ENCODE results near the gene HTRA1. TPM values are rescaled to one million over a fixed set of nuclear protein-coding genes. Genes with fewer than 3 reads are reported as not detected.

The HTRA1 gene
- polyA plus RNA-seq, 3 donors, result 206 to 214 (median 207) TPM

DNA sequence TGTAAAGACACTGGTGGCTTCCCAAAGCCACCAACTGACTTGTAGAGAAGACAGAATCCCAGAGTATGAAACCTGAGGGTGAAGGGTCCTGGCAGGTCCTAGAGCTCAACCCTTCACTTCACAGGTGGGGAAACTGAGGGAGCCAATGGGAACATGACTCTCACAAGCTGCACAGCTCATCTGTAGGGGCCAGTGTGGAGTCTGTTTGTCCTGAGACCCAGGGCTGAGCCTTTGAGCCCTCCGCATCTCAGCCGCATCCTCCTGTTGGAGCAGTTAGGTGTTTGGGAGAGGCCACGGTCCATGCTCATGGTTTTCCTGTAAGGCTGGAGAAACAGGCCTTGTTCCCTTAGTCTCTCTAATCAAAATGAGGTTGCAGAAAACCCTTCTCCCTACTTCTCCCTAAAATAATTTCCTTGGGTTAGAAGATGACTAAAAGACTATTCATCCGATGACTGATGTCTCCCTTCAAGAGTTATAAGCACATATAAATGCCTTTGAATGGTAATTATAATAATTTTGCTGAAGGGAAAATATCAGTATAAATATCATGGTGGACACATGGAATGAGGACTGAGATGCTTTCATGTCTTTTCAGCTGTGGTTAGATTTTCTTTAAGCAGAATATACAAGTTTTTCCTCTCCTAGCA, 10.3 kb downstream of the HTRA1 start:
- no peak for DNase-seq (ENCODE audit: low read depth in 3 of 3, low spot score in 2 of 3)

DNA sequence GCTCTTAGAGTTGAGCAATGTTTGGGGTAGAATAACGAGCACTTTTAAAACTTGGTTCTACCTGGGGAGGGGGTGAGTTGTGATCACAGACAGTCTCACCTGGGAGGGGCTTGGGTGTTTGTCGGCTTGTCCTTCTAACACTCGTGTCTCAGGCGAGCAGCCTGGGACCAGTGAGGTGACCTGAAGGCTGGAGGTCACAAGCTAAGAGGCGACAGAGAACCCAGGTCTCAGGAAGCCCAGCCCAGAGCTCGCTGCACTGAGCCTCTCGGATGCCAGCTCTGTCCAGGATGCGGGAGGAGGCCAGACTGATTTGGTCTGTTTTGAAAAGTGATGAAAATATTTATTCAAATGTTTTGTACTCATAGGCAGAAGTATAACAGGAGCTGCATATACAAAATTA, 11.8 kb downstream of the HTRA1 start:
- DNase-seq (ENCODE audit: low read depth in 3 of 3, low spot score in 2 of 3), result no peak

DNA sequence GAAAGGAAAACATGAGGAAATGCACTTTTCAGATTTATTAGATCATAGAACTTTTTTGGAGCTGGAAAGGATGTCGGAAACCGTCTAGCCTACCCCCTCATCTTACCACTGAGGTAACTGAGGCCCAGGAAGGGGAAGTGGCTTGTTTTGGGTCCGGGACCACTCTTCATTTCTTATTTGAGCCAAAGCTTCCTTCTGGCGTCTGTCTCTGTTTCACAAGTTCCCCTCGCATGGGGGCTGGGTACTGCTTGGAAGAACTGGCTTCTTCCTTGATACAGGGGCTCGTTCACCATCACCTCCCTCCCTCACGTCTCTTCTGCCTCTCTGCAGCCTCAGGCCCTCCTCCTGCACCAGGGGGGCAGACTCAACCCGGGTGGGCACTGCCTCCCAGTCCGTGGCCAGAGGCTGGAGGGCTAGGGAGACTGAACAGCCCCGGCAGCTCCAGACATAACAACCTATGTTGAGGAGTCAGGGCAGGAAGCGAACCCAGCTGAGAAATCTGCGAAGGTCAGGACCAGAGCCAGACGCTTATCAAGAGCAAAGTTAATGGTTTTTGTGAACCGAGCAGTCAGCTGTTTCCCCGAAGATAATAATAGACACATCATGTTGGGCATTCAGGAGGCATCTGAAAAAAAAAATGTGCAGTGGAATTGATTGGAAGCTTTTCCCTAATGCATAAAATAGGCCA, 12.9 kb downstream of the HTRA1 start:
- DNase-seq (ENCODE audit: low read depth in 3 of 3, low spot score in 2 of 3), result no peak

DNA sequence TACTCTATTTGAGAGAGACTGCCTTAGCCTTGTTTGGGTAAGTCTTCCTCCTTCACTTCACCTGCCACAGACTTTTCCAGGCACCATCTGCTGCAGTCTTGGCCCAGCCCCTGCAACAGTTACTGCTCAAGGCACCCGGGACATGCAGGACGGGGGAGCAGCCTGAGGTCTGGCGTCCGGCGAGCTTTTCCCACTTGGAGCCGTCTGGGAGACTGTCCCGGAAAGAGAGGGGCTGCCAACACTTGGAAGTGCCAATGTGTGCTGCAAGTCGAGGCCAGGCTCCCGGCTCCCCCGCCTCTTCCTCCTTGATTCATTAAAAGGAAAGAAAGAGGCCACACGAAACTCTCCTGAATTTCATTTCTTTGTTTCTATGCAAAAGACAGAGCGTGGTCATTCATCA, 13.7 kb downstream of the HTRA1 start:
- DNase-seq (ENCODE audit: low read depth in 3 of 3, low spot score in 2 of 3), result no peak

DNA sequence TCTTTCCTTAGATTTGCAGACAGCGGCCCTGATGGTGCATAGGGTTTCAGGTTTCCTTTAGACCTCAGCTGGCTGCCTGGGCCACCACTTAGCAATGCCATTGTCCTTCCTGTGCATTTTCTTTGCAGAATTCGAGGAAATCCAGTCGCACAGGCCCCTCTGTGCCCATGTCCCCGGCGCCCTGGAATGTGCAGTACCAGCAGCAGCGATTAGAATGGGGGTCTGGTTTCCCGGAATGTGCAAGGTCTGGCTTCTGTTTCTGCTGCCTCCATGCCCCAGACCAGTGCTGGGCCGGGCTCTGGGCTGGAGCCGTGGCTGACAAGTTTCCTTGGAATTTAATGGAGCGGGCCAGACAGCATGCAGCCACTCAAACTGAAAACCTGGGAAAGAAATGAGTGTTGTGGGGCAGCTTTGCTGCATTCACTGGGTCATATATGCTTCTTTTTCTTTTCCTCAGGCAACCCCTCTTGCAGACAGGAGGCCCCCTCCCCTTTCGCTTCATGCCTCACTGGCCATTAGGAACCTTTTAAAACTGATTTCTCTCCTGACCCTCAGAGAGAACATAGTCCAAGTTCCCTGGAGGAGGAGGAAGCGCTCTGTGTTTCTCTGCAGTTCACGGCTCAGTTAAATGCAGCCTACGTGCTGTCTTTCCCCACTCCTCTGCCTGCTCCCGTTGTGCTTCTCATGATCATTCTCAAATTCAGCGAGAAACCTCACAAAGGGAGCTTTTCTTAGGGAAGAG, 14.4 kb downstream of the HTRA1 start:
- DNase-seq (ENCODE audit: low read depth in 3 of 3, low spot score in 2 of 3), result no peak

DNA sequence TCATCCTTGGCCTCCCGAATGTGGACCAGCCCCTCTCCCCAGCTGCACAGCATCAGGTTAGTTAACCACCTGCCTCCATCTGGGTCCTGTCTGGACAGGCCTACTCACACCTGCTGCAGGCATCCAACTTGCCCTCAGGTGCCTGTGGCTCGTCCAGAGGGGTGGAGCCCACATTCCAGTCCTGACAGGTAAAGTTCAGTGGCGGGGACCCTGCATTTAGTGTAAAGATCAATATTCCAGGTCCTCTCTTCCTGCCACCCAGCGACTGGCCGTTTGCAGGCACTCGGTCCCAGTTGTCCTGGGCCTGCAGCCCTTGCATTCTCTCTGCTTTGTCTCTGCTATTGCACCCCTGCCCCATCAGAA, 15.0 kb downstream of the HTRA1 start:
- DNase-seq (ENCODE audit: low read depth in 3 of 3, low spot score in 2 of 3), result no peak

DNA sequence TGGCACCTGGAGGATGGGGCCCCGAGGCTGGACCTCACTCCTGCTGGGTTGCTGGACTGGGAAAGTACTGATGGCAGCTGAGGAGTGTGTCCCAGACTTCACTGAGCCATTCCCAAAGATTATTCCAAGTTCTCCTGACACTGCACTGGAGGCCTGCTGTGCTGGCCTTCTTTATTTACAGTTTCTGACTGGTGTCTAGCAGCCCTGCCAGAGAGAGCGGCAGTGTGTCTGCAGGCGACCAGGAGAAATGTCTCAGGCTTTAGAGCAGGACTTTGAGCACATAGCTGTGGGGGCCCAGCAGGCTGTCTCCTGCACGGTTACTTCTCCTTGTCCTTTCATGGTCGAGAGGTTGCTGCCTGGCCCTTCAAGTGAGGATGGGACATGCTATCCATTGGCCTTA, 16.1 kb downstream of the HTRA1 start:
- no peak for DNase-seq (ENCODE audit: low read depth in 3 of 3, low spot score in 2 of 3)

DNA sequence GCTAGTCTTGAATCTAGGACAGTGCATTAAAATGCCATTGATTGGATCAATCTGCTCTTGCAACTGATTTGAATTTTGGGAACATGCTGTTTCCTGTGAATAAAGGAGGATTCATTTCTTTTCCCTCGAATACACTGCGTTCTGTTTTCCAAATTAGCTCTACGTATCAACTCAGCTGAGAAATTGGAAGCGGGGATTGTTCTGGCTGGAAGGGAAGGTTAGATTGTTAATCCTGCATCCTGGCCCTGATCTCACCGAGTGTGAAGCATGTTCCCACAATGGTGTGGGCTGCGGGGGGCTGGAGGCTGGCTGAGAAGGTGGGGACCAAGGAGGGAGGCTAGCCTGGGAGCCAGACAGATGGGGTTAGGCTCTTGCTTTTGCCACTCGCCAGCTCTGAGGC, 17.6 kb downstream of the HTRA1 start:
- DNase-seq (ENCODE audit: low read depth in 3 of 3, low spot score in 2 of 3), result no peak

DNA sequence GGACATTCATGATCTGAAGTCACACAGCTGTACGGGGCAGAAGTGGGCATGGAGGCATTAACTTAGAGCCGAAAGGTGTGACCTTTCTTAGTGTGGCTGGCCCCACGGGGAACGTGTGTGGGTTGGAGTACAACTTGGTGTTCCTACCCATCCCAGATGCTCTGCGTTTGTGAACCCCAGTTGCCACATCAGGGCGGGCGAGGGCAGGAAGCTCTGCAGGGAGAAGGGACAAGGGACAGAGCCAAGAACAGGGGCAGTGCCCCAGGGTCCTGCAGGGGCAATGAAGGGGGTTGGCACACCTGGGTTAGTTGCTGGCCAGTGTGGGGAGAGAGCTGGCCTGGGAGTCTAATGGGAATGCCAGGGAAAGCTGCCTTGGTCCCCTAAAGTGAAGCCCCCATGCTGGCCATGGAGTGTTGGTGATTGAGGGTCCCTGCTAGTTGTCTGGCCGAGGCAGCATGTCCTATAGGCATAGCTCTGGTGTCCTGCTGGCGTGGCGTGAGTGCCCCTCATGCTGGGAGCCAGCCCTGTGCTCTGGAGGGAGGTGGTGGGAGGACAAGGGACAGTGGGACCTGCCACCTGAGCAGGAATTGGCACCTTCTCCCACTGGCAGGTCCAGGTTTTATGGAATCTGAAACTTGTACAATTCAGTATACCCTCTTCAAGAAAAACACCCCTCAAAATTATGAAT, 18.9 kb downstream of the HTRA1 start:
- no peak for DNase-seq (ENCODE audit: low read depth in 3 of 3, low spot score in 2 of 3)

DNA sequence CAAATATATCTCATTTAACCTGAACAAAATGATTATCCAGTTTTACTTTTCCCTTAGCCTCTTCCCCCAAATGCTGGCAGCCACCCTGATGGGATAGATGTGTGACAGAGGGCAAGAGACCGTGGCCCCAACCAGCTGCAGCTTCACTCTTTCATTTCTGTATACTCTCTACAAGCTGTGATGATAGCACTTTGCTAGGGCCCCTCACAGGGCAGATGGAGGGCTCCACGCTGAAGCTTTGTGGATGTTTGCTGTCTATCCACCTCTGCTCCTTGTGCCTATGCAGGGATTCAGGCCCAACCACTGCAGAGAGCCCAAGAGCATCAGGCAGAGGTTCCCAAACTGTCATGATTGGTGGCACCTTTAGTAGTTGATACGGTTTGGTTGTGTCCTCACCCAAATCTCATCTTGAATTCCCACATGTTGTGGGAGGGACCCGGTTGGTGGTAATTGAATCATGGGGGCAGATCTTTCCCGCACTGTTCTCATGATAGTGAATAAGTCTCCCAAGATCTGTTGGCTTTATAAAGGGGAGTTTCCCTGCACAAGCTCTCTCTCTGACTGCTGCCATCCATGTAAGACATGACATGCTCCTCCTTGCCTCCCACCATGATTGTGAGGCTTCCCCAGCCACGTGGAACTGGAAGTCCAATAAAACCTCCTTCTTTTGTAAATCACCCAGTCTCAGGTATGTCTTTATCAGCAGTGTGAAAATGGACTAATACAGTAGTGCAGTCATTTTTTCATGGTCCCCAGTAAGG, 20.1 kb downstream of the HTRA1 start:
- no peak for DNase-seq (ENCODE audit: low read depth in 3 of 3, low spot score in 2 of 3)

DNA sequence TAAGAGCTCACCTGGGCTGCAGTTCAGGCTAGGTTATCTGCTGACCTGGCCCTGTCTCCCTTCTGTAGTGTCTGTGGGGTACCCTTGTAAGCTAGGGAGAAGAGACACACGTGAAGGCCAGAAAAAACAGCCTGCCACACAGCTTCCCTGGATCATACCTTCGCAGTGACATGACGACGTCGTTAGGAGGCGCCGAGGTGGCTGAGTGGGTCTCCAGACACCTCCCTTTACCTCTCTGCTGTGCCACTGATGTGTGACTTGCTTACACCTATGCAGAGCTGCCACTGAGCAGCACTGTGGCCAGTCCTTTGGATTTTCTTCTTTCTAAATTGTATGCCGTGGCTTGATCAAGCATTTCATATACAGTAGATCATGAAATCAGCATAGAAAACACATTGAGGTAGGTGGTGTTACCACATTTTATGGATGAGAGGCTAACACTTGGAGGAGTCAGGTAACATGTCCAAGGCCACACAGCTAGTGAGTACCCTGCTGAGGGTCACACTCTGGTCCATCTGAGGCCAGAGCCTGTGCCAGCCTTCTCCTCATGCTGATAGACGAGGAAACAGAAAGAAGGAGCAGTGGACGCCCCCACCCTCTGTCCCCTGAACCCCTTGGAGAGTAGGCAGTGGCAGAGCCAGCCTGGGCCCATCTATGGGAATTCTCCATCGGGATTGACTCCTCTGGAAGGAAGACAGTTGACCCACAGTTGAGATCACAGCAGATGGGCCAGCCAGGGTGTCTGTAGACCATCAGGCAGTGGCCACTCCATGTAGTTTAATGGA, 23.1 kb downstream of the HTRA1 start:
- no peak for DNase-seq (ENCODE audit: low read depth in 3 of 3, low spot score in 2 of 3)

DNA sequence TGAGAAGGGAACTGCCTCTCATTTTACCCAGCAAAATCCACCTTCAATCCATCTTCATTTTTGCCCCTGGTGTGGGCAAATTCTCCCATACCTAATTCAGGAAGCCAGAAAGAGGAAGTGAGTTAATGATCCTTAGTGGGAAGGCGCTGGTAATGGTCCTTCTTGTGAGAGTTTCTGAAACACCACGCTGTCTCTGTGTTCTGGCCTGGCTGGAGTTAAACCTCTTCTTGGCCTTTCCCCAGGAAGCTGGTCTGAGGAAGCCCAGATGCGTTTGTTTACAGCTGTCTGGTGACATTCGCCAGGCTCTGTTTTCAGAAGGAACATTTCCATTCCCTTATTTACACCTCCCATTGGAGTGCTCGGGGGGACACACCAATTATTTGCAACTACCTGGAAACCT, 24.3 kb downstream of the HTRA1 start:
- DNase-seq (ENCODE audit: low read depth in 3 of 3, low spot score in 2 of 3), result no peak

DNA sequence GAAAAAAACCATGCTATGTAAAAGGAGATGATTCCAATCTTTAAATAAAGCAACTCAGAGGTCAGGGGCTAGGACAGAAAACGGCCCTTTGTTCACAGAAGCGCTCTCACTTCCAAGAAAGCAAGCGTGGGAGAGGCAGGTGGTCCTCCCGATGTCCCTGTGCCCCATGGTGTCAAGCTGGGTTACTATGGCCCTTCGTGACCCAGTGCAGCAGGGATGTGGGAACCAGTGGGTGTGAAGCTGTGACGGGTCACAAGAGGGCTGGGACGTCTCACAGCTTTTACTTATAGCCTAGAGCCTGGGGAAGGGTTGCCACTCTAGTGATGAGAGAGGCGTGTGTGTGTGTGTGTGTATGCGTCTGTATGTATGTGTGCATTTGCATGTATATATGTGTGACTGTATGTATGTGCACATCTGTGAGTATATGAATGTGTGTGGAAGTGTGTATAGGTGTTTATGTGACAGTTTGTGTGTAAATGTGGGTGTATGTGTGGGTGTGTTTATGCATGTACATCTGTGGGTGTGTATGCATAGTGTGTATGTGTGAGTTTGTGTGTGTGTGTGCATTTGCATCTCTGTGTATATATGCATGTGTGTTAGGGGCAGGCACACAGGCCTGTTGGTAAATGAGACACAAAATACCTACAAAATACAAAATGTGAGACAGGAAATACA, 25.2 kb downstream of the HTRA1 start:
- DNase-seq (ENCODE audit: low read depth in 3 of 3, low spot score in 2 of 3), result no peak

DNA sequence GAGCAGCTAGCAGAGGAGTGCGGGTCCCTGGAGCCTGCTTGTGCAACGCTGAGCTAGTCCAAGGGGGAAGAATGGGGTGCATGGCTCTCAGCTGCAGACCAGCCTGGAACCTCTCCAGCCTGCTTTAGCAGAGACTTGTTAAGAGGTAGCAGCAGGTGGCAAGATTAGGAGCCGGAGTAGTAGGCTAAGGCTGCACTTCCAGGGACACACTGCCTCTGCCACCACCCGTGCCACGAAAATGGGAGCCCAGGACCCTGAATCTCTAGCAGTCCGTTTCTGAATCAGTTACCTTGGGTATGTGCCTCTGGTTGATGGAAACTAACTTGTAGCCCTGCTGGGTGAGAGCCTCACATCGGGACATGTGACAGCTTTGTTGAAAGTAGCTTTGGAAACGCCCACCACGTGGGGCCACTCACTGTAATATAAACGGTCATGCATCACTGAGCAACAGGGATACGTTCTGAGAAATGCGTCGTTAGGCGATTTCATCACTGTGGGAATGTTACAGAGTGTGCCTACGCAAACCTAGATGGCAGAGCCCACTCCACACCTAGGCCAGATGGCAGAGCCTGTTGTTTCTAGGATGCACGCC, 25.9 kb downstream of the HTRA1 start:
- DNase-seq (ENCODE audit: low read depth in 3 of 3, low spot score in 2 of 3), result no peak

DNA sequence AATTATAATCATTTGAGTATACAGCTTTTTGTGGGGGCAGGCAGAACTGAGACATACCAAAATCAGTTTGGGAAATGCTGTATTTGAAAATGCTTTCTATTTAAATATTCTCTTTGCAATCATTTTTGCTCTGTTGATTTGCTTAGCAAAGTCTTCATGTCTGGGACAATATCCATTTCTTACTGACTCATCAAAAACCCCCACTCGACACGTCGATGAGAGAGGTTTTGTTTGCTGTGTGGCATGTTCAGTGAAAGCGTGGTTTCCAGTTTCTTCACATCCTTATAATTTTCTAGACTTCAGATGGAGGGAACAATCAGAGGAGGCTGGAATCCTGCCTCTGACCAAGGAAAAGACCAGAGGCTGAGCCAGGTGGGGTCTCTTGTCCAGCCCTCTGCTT, 28.9 kb downstream of the HTRA1 start:
- no peak for DNase-seq (ENCODE audit: low read depth in 3 of 3, low spot score in 2 of 3)

DNA sequence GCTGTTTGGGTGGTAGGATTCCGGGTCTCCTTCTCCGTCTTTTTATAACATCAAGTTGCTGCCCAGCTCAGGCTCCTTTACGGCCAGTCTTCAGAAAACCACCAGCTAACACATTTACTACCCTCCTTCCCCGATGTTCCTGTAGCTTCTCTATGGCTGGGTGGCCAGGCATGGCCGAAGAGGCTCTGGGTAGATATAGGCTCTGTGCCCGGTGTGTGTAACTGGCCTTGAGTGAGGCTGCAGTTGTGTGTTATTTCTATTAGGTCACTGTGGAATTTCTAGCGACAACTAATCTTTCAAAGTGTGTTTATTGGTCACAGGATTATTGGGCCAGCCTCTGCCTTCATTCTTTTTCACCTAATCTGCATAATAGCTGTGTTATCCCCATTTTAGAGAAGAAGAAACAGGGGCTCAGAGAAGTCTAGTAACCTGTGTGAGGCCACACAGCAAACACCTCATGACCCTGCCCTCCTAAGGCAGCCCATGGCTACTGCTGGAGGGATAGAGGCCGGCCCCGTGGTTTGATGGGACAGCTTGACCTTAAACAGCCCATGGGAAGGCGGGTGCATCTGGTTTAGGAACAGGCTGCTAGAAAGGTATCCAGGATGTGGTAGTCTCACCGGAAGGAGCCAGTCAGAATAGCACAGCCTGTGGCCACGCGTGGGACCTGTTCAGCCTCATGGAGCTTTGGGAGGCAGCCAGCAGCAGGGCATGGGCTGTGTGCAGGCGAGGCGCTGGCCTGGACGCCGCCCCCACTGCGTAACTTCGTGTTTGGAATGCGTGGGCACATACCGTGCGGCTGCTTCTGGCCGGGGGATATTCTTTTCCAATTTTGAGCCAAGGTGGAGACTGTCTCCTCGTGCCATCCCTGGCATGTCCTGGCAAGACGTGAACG, 29.7 kb downstream of the HTRA1 start:
- no peak for DNase-seq (ENCODE audit: low read depth in 3 of 3, low spot score in 2 of 3)

DNA sequence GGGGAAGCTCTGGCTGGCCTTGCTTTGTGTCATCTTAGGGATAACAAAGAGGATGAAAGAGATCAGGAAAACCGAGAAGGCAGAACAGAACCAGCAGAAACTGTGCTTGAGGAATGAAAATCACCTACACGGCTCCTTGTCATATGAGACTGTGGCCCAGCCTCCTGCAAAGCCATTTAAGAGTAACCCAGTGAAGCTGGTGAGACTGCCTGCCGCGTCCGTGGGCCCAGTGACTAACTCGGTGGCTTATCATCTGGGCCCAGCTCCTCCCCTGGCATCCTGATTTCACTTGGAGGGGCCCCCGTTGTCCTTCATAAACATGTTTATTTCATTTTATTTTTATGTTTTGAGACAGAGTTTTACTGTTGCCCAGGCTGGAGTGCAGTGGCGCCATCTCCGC, 30.7 kb downstream of the HTRA1 start:
- no peak for DNase-seq (ENCODE audit: low read depth in 3 of 3, low spot score in 2 of 3)

DNA sequence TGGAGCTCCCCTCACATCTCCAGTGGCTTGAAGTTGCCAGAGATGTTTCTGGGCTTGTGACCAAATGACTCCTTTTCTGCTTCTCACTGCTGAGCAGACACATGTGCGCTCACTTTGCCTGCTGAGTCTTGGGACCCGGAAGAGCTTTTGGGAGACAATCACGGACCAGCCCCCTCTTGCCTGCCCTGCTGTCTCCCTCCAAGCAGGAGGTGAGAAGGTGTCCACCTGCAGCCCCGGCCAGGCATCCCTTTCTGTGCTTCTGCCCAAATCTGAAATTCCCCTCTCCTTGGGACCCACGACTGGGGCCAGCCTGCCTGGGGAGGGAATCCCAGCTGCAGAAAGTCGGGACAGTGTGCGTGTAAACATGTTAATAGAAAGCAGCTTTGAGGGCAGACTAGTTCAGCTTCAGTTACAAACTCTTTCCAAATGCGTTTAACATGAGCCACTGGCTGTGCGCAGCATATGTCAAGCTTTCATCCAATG, 31.7 kb downstream of the HTRA1 start:
- DNase-seq (ENCODE audit: low read depth in 3 of 3, low spot score in 2 of 3), result no peak
